GM10847 (cell line): ENCODE measurements around the gene MEIS2.

ENCODE experiments used
- POLR2A ChIP-seq: IDR thresholded peaks from 2 replicates; pipeline ENCODE4 v1.6.1; 2011; ENCODE audit not compliant: insufficient read length; ENCODE audit errors: extremely low read depth

The MEIS2 gene

DNA sequence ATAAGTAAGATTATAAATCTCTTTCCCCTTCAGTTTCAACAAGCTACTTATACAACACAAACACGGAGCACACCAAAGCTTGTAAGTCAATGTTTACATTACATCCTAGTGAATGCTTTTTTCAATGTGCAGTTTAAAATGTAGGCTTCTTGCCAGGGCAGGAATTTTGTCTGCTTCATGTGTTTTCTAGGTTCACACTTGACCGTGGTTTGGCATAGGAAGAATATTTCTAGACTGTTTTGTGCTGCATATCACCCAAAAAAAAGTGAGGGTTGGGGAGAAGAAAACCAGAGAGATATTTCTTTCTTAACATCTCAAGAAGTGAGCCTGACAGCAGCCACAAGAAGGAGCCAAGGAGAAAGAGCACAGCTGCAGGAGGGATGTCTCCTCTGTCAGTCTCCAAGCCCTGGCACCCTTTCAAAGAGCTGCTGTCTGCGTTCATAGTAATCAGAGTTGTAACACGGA lies 255.8 kb downstream of the MEIS2 start:
- no peak for TF ChIP-seq POLR2A

DNA sequence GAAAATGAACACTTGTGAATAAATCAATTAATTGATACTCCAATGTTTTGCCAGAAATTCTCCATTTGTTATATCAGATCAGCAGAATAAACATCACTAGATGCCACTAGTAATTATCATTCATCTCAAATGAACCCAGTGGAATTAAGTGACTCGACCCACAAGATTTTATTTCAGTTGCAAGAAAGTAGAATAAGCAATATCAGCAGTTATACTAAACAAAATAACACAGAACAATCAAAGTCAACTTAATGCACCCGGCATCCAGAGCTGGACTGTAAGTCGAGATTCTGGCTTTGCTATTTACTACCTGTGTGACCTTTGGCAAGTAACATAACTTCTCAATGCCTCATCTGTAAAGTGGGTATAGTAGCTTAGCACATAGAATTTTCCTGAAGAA lies 256.5 kb downstream of the MEIS2 start:
- TF ChIP-seq POLR2A, result no peak

DNA sequence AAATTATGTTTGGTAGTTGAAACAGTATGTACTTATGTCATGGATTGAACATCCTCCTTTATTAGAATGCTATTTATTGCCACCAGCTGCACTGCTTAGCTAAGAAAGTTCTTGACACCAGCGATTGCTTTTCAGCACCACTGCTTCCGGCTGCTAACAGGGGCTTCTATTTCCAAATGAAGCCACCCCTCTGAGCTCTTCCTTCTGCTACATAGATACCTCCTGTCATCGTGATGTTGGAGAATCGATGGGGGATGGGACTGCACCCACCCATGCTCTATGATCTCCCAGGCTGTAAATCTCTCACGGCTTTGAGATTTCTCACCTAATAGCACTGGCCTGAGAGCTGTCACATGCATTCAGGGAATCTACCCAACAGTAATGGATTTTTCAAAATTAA lies 259.2 kb downstream of the MEIS2 start:
- no peak for TF ChIP-seq POLR2A
